GM12801 (cell line): ENCODE measurements around the gene KRT13.

Source experiments
- TF ChIP-seq, protein P1 (sequence below): IDR thresholded peaks from one replicate; pipeline ENCODE4 v1.5.1; 2011; ENCODE audit warnings: control low read depth; ENCODE audit not compliant: insufficient read length; ENCODE audit errors: extremely low read depth

The KRT13 gene

GRCh38 chr17:41496803-41497484 lies 8.5 kb downstream of the KRT13 start:
- TF ChIP-seq, protein P1, sequence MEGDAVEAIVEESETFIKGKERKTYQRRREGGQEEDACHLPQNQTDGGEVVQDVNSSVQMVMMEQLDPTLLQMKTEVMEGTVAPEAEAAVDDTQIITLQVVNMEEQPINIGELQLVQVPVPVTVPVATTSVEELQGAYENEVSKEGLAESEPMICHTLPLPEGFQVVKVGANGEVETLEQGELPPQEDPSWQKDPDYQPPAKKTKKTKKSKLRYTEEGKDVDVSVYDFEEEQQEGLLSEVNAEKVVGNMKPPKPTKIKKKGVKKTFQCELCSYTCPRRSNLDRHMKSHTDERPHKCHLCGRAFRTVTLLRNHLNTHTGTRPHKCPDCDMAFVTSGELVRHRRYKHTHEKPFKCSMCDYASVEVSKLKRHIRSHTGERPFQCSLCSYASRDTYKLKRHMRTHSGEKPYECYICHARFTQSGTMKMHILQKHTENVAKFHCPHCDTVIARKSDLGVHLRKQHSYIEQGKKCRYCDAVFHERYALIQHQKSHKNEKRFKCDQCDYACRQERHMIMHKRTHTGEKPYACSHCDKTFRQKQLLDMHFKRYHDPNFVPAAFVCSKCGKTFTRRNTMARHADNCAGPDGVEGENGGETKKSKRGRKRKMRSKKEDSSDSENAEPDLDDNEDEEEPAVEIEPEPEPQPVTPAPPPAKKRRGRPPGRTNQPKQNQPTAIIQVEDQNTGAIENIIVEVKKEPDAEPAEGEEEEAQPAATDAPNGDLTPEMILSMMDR = no peak

DNA sequence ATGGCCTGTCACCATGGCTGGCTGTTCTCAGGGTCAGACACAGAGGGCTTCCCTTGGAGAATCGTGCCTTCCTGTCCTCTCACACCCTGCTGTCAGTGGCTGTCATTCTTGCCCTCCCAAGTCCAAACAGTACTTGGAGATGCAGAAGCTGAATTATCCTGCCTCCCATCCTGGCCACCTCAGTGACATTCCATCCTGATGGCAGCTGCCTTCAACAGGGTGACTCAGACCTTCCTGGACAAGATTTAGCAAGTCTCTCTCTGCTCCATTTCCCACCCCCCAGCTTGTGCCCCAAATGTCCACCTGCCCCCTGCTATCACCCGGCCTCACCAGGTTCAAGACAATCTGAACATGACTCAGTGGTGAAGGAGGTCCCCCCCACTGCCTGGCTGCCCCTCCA lies 10.9 kb downstream of the KRT13 start:
- TF ChIP-seq, protein P1 = no peak

GRCh38 chr17:41492771-41493170 lies 12.6 kb downstream of the KRT13 start:
- TF ChIP-seq, protein P1 = no peak

DNA sequence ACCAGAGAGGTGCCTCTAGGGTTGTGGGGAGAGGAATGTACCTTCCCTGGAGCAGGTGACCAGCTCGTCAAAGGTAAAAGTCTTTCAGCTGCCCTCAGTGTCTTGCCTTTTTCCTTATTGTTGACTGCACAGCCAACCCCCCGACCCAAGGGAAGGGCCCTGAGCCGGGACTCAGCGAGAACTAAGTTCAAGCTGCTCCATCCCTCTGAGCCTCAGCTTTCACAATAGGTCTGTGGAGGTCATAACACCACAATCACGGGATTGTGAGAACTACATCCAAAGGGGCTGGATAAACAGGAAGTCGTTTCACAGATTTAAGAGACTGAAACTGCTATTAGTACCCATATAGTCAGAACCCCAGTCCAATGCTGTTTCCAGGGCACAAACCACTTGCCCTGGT lies 13.1 kb downstream of the KRT13 start:
- TF ChIP-seq, protein P1 = no peak

DNA sequence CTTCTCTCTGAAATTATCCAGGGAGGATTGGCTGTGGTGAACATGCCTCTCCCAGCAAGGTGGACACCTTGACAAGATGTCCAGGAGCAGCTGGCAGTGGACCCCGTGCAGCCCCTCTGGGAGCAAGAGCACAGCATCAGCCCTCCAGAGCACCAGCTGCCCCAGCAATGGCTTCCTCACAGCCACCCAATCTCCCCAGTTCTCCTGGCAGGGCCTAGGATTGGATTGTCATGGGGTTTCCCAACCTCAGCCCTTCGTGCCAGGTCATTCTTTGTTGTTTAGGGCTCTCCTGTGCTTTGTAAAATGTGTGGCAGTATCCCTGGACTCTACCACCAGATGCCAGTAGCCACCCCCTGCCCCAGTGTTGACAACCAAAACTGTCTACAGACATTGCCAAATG lies 13.9 kb downstream of the KRT13 start:
- TF ChIP-seq, protein P1 = no peak

DNA sequence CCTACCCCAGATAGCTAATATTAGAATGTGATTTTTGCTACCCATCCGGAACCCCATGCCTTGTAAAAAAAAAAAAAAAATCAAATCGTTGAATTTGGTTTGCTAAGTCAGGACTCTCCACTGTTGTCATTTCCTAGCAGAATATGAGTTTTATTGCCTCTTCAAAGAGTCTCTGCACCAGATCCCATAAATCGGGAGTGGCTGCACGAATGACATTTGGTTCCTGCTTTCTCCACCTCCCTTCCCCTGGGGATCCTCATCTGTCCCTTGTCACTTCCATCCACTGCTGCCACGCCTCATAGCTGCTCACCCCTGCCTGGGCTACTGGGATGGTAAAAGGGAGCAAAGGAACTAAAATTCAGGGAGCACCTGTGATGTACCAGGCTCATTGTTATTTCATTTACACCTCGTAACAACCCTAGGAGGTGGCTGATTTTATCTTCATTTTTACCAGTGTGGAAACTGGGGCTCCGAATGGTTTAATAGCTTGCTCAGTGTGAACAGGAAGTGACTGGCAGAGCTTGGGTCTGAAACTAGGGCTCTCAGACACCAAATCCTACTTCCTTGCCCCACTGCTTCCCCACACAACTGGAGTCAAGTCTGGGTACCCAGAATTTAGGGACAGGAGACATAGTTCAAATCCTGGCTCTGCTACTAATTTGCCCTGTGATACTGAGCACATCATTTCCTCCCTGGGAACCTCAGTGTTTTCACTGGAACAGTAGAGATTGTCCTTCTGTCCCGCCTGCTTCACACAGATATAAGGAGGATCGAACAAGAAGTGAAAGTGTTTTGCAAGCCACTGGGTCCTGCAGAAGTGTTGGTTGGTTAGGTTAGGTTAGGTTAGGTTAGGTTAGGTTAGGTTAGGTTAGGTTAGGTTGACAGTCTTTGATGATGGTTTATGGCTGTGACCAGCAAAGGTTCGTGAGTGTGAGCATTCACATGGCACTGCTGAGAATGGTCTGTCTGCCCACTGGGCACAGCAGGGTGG lies 15.1 kb downstream of the KRT13 start:
- TF ChIP-seq, protein P1 = no peak

- TF ChIP-seq, protein P1 = no peak
Observed at GRCh38 chr17:41489531-41489930, 15.9 kb downstream of the KRT13 start, which contains the start of gene KRT36. KRT36 (minus strand) TSS chr17:41489910; CDS start chr17:41489864, 46 bp downstream.
